HG03575 (cell line): Measurements from ENCODE around the gene ARL17A.
"Not testable (repeated sequence)": the region's sequence is repeated elsewhere in the genome, so short reads cannot be mapped to it uniquely, and the experiment has no call there.

ENCODE experiments used
- ATAC-seq: cut with Tn5 transposase; IDR thresholded peaks from one replicate; pipeline ENCODE4 v1.9.1; 2021; ENCODE audit not compliant: unreplicated experiment, insufficient number of reproducible peaks, low FRiP score; ENCODE audit errors: extremely low read depth

ARL17A gene

GRCh38 chr17:46566284-46566683 is 13.2 kb downstream of the ARL17A start:
- not testable (repeated sequence) for ATAC-seq

GRCh38 chr17:46560048-46560447 is 19.4 kb downstream of the ARL17A start:
- not testable (repeated sequence) for ATAC-seq

DNA sequence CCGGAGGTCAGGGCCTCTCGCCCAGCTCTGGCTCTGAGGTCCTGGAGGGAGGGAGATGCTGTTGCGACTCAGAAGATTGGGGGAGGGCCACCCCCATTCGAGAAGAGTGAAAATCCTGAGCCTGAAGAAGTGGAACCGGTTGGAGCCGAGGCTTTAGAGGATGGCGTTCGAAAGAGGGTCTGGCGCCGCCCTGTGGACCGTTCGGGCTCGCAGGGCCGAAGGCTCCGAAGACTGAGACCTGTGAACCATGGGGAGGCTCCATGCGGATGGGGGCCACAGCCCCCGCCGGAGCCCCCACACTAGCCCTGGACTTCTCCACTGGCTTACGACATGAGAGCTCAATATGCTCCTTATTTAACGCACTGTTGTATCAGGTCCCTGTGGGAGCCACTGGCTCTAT is 20.3 kb downstream of the ARL17A start:
- not testable (repeated sequence) for ATAC-seq

GRCh38 chr17:46548607-46549006 is 30.9 kb downstream of the ARL17A start:
- ATAC-seq: not testable (repeated sequence)

DNA sequence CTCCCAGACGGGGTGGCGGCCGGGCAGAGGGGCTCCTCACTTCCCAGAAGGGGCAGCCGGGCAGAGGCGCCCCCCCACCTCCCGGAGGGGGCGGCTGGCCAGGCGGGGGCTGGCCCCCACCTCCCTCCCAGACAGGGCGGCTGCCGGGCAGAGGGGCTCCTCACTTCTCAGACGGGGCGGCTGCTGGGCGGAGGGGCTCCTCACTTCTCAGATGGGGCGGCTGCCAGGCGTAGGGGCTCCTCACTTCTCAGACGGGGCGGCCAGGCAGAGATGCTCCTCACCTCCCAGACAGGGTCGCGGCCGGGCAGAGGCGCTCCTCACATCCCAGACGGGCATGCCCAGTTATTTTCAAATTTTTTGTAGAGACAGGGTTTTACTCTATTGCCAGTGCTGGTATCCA is 44.8 kb downstream of the ARL17A start:
- ATAC-seq: not testable (repeated sequence)

DNA sequence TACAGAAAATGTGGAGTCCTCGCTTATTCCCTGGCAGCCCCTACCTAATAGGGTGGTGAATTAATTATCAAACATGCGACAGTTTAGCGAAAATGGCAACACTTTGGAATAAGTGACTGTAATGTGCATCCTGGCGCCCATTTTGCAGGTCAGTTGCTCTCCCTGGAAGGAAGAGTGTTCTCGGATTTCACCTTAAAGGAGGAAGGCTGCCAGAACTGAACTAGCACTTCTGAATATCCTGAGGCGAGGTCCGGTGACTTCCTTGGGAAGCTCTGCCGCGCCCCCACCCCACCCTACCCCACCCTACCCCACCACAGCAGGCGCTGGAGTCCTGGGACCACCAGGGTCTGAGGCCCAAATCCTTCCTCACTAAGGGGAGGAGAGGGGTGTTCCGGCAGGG is 67.3 kb downstream of the ARL17A start, which contains the start of gene LRRC37A2:
Gene LRRC37A2 (plus strand): TSS at position 301 of the 400 bp plus-strand sequence. CDS start 245 bp downstream, outside the sequence.
- not testable (repeated sequence) for ATAC-seq

GRCh38 chr17:46505896-46506295 is 73.6 kb downstream of the ARL17A start:
- not testable (repeated sequence) for ATAC-seq

DNA sequence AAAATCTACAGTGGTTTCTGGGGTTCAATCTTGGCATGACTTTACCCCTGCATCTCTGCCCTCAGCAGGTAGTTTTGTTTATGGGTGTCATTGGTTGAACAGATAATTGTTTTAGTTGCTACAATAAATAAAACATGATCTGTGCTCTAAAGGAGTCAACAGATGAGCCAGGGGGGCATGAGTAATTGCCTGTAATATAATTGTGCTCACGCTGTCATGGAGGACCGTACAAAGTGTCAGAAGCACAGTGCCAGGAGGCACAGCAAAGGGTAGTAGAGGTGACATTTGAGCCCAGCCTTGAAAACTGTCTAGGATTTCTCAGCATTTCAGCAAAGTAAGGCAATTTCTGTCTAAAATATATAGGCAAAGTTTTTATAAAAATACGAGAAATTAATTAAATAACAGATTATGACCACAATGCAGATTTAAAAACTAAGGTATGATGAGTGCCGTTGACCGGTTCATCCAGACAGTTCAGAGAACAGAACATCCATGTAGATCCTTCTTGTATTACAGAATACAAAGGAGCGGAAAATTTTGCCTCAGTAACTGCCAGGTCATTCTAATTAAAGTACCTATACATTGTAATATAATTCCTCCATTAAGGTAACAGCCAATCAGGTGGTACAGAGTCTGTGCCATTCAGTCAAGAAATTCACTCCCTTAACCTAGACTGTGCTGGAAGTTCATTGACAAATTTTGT is 79.9 kb downstream of the ARL17A start:
- ATAC-seq: not testable (repeated sequence)

- not testable (repeated sequence) for ATAC-seq
Observed at GRCh38 chr17:46492021-46492420, 87.5 kb downstream of the ARL17A start.

DNA sequence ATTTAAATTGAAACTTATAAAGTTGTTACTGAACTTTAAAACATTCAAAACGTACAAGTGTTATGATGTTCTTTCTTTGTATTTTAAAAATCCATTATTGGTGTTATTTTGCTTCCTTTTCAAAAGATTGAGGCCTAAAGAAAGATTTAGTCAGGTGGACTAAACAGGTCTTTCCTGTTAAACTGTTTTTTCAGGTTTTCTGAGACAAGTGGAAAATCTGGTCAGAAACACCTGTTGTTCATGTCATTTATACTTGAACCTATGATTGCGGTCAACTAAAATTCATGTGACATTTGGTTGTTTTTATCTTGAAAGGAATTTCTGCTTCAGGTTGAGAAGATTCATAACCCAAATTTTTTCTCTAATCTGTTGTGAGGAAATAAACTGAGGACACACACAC is 98.2 kb downstream of the ARL17A start:
- ATAC-seq: not testable (repeated sequence)

- ATAC-seq: not testable (repeated sequence)
Observed at GRCh38 chr17:46478823-46479222, 100.7 kb downstream of the ARL17A start.

DNA sequence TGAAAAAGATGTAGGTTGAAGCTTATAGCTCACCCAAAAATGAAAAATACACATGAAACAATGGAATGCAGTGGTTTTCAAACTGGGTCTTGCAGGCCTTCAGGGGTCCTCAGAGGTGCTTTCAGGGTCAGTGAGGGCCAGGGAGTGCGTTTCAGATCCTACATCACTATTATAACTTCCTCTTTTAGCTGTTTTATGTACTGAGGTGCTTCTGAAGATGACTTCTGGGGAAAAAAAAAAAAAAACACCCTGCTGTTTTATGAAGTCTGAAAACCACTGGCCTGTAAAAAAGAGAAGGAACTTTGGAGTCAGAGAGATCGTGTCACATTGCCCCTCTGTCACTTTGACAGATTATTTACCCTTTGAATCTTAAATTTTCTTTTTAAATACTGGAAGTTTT is 103.9 kb downstream of the ARL17A start:
- ATAC-seq: not testable (repeated sequence)

DNA sequence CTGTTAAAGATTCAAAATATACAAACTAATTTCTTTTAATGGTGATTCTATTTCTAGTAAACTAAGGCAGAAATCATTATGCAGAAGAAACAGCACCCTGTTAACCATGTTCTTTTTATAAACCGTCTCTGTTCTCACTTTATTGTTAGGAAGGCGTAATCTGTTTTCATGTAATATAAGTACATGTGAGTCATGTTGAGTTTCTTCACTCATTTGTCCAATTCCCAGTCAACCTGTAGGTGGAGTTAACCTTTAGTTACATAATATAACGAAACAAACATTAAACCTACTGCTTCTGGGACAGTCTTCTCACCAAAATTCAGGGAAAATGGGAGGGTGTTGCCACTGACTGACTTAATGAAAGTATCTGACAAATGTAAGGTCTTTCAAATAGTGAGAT is 105.0 kb downstream of the ARL17A start:
- ATAC-seq: not testable (repeated sequence)

DNA sequence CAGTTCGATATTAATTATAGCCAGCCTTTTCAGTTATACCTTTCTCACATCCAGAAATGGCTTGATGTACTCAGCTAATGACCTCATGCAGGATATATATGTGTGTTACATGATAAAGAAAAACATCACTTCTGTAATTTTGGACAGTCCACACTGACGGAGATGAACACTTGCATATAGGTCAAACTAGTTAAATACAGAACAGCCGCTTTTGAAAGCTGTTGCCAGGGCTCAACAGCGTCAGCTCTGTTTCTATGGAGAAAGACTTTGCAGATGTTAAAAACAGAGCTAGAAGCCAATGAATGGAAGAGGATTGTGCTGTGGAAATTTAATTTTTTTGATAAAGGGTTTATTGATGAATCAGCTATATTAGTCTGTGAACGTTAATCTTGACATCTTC is 111.9 kb downstream of the ARL17A start:
- not testable (repeated sequence) for ATAC-seq
